Esophagus squamous epithelium (tissue), 5 donors: Measurements from ENCODE around the gene OPN1LW. TPM values are rescaled to one million over a fixed set of nuclear protein-coding genes. Genes with fewer than 3 reads are reported as not detected.

Experiments
- DNase-seq: peaks from one replicate; lab custom pipeline; 2025; lab: John Stamatoyannopoulos, UW
- H3K27ac ChIP-seq, 4 donors: fragments of 200-600 bp; sonication (generic); one replicate each; pipeline ENCODE4 v1.5.1; 2016 to 2019; ENCODE audit warnings: mild to moderate bottlenecking in 1 of 4
- H3K27me3 ChIP-seq, 4 donors: fragments of 200-600 bp; sonication (generic); 1 replicate in 3 of 4; 2 replicates in 1 of 4; pipeline versions ENCODE4 v1.5.1 to v1.6.0; 2017 to 2021; ENCODE audit warnings: antibody characterized with exemption in 1 of 4
- H3K36me3 ChIP-seq, 3 donors: fragments of 200-600 bp; sonication (generic); one replicate each; pipeline ENCODE4 v1.5.1; 2016 to 2019
- H3K4me1 ChIP-seq, 3 donors: fragments of 200-600 bp; sonication (generic); one replicate each; pipeline ENCODE4 v1.5.1; 2017 to 2019
- H3K4me3 ChIP-seq, 4 donors: fragments of 200-600 bp; sonication (generic); 1 replicate in 3 of 4; 2 replicates in 1 of 4; pipeline ENCODE4 v1.5.1; 2016 to 2019; ENCODE audit warnings: mild to moderate bottlenecking in 2 of 4, moderate library complexity in 1 of 4
- H3K9me3 ChIP-seq, 3 donors: fragments of 200-600 bp; sonication (generic); one replicate each; pipeline ENCODE4 v1.5.1; 2016 to 2019
- POLR2A ChIP-seq, 4 donors: fragments of 450-650 bp; IDR thresholded peaks; one replicate each; pipeline ENCODE4 v1.6.1; 2017; ENCODE audit warnings: antibody characterized with exemption in 4 of 4, mild to moderate bottlenecking in 4 of 4, moderate library complexity in 3 of 4
- WGBS, 2 donors: methylation state at CpG; one replicate each; pipeline ENCODE4 v1.1.5; 2018; 5-methylcytosine and 5-hydroxymethylcytosine counted together
- intact Hi-C: fragments of 100-400 bp; cut with DNase I; formaldehyde crosslinking; loops from one replicate; pipeline ENCODE4 v1.15.0; 2022
- total RNA-seq, 4 donors: library from RNA; depleted of rRNA; stranded (reverse); fragments of >200 nt; gene quantifications; one replicate each; pipeline ENCODE4 v1.1.0, GENCODE V29; 2016
- TF ChIP-seq, protein P1 (sequence below), 6 experiments: fragments of 450-650 bp in 4 of 6; fragments of 200-600 bp in 2 of 6; sonication (generic) in 2 of 6; IDR thresholded peaks; one replicate each; pipeline ENCODE4 v1.5.1; 2016 to 2019; ENCODE audit warnings: antibody characterized with exemption in 6 of 6, mild to moderate bottlenecking in 4 of 6, moderate library complexity in 4 of 6
- donor health status: DM: yes; HTN: yes; CAD: no.

Gene OPN1LW
- total RNA-seq, 4 donors from 2014 or later: not detected

DNA sequence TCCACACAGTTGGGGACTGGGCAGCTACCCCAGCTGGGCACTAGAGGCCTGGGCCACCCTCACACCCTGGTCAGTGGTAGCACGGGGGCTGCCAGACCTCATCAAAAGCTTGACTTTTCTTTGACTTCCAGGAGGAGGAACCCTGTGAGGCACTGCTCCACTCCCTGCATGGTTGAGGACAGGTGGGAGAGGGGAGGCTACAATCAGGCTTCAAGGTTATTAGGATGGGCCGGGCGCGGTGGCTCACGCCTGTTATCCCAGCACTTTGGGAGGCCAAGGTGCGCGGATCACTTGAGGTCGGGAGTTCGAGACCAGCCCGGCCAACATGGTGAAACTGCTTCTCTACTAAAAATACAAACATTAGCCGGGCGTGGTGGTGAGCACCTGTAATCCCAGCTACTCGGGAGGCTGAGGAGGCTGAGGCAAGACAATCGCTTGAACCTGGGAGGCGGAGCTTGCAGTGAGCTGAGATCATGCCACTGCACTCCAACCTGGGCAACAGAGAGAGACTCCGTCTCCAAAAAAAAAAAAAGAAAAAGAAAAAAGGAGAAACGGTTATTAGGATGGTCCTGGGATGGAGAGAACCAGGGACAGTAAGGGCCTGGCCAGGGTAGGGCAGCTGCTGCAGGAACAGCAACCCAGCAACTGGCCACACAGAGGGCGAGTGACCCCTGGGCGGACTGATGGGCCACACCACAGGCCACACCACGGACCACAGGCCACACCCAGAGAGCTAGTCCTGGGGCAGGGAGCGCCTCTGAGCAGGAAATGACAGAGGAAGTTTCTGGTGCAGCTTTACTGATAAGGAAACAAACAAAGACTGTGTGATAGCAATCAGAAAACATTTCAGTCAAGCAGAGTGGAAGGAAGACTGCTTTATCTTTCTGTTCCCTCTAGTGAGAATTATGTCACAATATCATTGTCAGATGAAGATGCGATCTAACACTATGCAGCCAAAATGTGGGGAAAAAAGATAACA lies 20.5 kb upstream of the OPN1LW start:
- Histone ChIP-seq H3K4me3 (no peak overlapping the region), H3K27me3 (no peaks in the 10 kb centered on the region), H3K27ac (no peak overlapping the region), H3K36me3 (no peaks in the 10 kb centered on the region), H3K9me3 (no peaks in the 10 kb centered on the region), H3K4me1 (no peaks in the 10 kb centered on the region)
- intact Hi-C loops: no loop called here
- 49 to 60% methylated on average over 7 to 9 of the region's 22 CpGs for WGBS, 2 donors
- no peak for DNase-seq
- TF ChIP-seq, protein P1, sequence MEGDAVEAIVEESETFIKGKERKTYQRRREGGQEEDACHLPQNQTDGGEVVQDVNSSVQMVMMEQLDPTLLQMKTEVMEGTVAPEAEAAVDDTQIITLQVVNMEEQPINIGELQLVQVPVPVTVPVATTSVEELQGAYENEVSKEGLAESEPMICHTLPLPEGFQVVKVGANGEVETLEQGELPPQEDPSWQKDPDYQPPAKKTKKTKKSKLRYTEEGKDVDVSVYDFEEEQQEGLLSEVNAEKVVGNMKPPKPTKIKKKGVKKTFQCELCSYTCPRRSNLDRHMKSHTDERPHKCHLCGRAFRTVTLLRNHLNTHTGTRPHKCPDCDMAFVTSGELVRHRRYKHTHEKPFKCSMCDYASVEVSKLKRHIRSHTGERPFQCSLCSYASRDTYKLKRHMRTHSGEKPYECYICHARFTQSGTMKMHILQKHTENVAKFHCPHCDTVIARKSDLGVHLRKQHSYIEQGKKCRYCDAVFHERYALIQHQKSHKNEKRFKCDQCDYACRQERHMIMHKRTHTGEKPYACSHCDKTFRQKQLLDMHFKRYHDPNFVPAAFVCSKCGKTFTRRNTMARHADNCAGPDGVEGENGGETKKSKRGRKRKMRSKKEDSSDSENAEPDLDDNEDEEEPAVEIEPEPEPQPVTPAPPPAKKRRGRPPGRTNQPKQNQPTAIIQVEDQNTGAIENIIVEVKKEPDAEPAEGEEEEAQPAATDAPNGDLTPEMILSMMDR (IDR thresholded peaks at IDR 0.05): no peak

GRCh38 chrX:154125391-154126040 lies 18.5 kb upstream of the OPN1LW start:
- TF ChIP-seq, protein P1 (IDR thresholded peaks at IDR 0.05): no peak
- TF ChIP-seq POLR2A (IDR thresholded peaks at IDR 0.05): no peak
- H3K4me3 ChIP-seq: no peak overlapping the region
- H3K9me3 ChIP-seq: no peaks in the 10 kb centered on the region
- H3K27ac ChIP-seq: no peak overlapping the region
- H3K4me1 ChIP-seq: no peaks in the 10 kb centered on the region
- no peaks in the 10 kb centered on the region for H3K36me3 ChIP-seq
- WGBS, 2 donors: 83% methylated on average over 12 of the region's 30 CpGs; no CpG with 5 or more reads in 1 of the 2 donors
- no peaks in the 10 kb centered on the region for H3K27me3 ChIP-seq
- no peak for DNase-seq
- intact Hi-C loops: no loop called here

DNA sequence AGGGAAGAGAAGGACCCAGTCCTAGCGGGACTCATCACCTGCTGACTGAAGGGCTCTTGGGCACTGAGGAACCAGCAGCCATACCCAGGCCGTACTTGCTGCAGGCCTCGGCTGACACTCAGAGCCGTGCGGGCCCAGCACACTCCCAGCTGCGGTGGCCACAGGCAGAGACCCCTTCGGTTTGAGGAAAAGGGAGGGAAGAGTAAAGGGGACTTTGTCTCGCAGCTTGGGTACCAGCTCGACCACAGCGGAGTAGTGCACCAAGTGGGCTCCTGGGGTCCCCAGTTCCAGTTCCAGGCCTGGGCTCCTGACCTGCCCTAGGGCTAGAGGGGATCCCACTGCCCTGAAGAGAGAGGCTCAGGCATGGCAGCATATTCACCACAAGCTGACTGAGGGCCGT lies 17.9 kb upstream of the OPN1LW start:
- no peak overlapping the region for H3K27ac ChIP-seq
- TF ChIP-seq POLR2A (IDR thresholded peaks at IDR 0.05): no peak
- TF ChIP-seq, protein P1 (IDR thresholded peaks at IDR 0.05): no peak
- no peaks in the 10 kb centered on the region for H3K4me1 ChIP-seq
- H3K27me3 ChIP-seq: no peaks in the 10 kb centered on the region
- no peak for DNase-seq
- H3K4me3 ChIP-seq: no peak overlapping the region
- WGBS, 2 donors: 67 to 100% methylated on average over 1 of the region's 11 CpGs
- H3K9me3 ChIP-seq: no peaks in the 10 kb centered on the region
- intact Hi-C loops: no loop called here
- H3K36me3 ChIP-seq: no peaks in the 10 kb centered on the region

GRCh38 chrX:154131955-154132354 lies 12.1 kb upstream of the OPN1LW start:
- Histone ChIP-seq H3K27ac (no peak overlapping the region), H3K4me1 (peaks cover 0 to 7% (median 0%) of the 10 kb centered on the region in 3 donors), H3K36me3 (no peaks in the 10 kb centered on the region), H3K4me3 (no peak overlapping the region), H3K27me3 (no peaks in the 10 kb centered on the region), H3K9me3 (no peaks in the 10 kb centered on the region)
- intact Hi-C loops: no loop called here
- TF ChIP-seq, protein P1 (IDR thresholded peaks at IDR 0.05): no peak
- no peak for TF ChIP-seq POLR2A (IDR thresholded peaks at IDR 0.05)
- no peak for DNase-seq
- 72 to 84% methylated on average over 3 to 4 of the region's 4 CpGs for WGBS, 2 donors

GRCh38 chrX:154132366-154132765 lies 11.7 kb upstream of the OPN1LW start:
- no peak for TF ChIP-seq POLR2A (IDR thresholded peaks at IDR 0.05)
- TF ChIP-seq, protein P1 (IDR thresholded peaks at IDR 0.05): no peak
- WGBS, 2 donors: 61 to 92% methylated on average over 6 to 7 of the region's 9 CpGs
- no peak for DNase-seq
- Histone ChIP-seq H3K27ac (no peak overlapping the region), H3K9me3 (no peaks in the 10 kb centered on the region), H3K4me1 (peaks cover 0 to 9% (median 0%) of the 10 kb centered on the region in 3 donors), H3K4me3 (no peak overlapping the region), H3K27me3 (no peaks in the 10 kb centered on the region), H3K36me3 (no peaks in the 10 kb centered on the region)
- intact Hi-C loops: no loop called here
